H1 (cell line): ENCODE results near the gene SUPT20HL1. TPM values are rescaled to one million over a fixed set of nuclear protein-coding genes. Genes with fewer than 3 reads are reported as not detected.

ENCODE experiments used
- CTCF ChIA-PET: fragments of 300-600 bp; sonication (Branson Sonifier 250); formaldehyde crosslinking; loops from one replicate; lab custom pipeline; 2021; ENCODE audit not compliant: partially characterized antibody; lab: Charles Lee
- POLR2A ChIA-PET: fragments of 300-600 bp; sonication (Branson Sonifier 250); formaldehyde crosslinking; loops from one replicate; lab custom pipeline; 2021; ENCODE audit warnings: inconsistent platforms; ENCODE audit not compliant: partially characterized antibody; lab: Charles Lee
- DNase-seq, 2 experiments: peaks; one replicate each; pipeline versions ENCODE4 v3.0.0 to v3.0.0-alpha.2; 2010 to 2022; ENCODE audit warnings: low spot score in 2 of 2, low read depth in 1 of 2, mixed read lengths in 1 of 2
- FAIRE-seq: peaks from 2 replicates; lab custom pipeline; 2011; peaks lifted over from hg19 to GRCh38; lab: Jason Lieb, UNC
- H2AFZ ChIP-seq: 2 replicates; pipeline ENCODE4 v1.8.1; 2012; ENCODE audit warnings: low read length, inconsistent platforms
- H2AK5ac ChIP-seq: 2 replicates; pipeline ENCODE4 v1.6.1; 2013; ENCODE audit warnings: low read depth, low read length
- H2BK120ac ChIP-seq: replicated peaks from 2 replicates; pipeline ENCODE3; 2013; ENCODE audit warnings: low read depth, low read length, inconsistent platforms
- H2BK12ac ChIP-seq: 2 replicates; pipeline ENCODE4 v1.6.1; 2013; ENCODE audit warnings: low read depth, low read length
- H2BK15ac ChIP-seq: 2 replicates; pipeline ENCODE4 v1.6.1; 2013; ENCODE audit warnings: low read length
- H2BK20ac ChIP-seq: 2 replicates; pipeline ENCODE4 v1.6.1; 2013; ENCODE audit warnings: low read length
- H2BK5ac ChIP-seq: 2 replicates; pipeline ENCODE4 v1.6.1; 2013; ENCODE audit warnings: low read depth, low read length
- H3K14ac ChIP-seq: 2 replicates; pipeline ENCODE4 v1.6.1; 2013; ENCODE audit warnings: inconsistent platforms; ENCODE audit not compliant: insufficient read length
- H3K18ac ChIP-seq: 2 replicates; pipeline ENCODE4 v1.6.1; 2013; ENCODE audit warnings: low read length; ENCODE audit errors: extremely low read depth
- H3K23ac ChIP-seq: 2 replicates; pipeline ENCODE4 v1.6.1; 2013; ENCODE audit warnings: inconsistent platforms; ENCODE audit not compliant: insufficient read length
- H3K23me2 ChIP-seq: 2 replicates; pipeline ENCODE4 v1.6.1; 2013; ENCODE audit warnings: low read depth, low read length
- H3K27ac ChIP-seq: 2 replicates; pipeline ENCODE4 v1.6.1; 2011; ENCODE audit warnings: low read depth, low read length, inconsistent platforms
- H3K27me3 ChIP-seq, 4 experiments: replicated peaks in 1 of 4; 1 replicate in 1 of 4; 2 replicates in 3 of 4; pipeline versions ENCODE4 v1.6.1 to v1.8.1; 2011 to 2013; ENCODE audit warnings: low read length in 3 of 4, mild to moderate bottlenecking in 3 of 4, inconsistent platforms in 2 of 4, mixed read lengths in 2 of 4, moderate library complexity in 1 of 4; ENCODE audit not compliant: control insufficient read depth in 3 of 4, insufficient read depth in 3 of 4; ENCODE audit errors: extremely low read depth in 1 of 4
- H3K36me3 ChIP-seq, 4 experiments: 2 replicates each; pipeline versions ENCODE4 v1.6.1 to v1.8.1; 2011 to 2013; ENCODE audit warnings: mild to moderate bottlenecking in 4 of 4, low read length in 3 of 4, moderate library complexity in 2 of 4, control low read depth in 1 of 4, inconsistent platforms in 1 of 4; ENCODE audit not compliant: insufficient read depth in 4 of 4, control insufficient read depth in 2 of 4
- H3K4ac ChIP-seq: replicated peaks from 2 replicates; pipeline ENCODE3; 2013; ENCODE audit warnings: low read length, low read depth, mixed read lengths, inconsistent platforms; ENCODE audit not compliant: insufficient read length
- H3K4me1 ChIP-seq, 4 experiments: replicated peaks in 1 of 4; 1 replicate in 1 of 4; 2 replicates in 3 of 4; pipeline versions ENCODE4 v1.6.1 to v1.8.1; 2011 to 2013; ENCODE audit warnings: low read length in 3 of 4, inconsistent platforms in 2 of 4, mixed read lengths in 1 of 4; ENCODE audit not compliant: insufficient read depth in 4 of 4, control insufficient read depth in 3 of 4
- H3K4me2 ChIP-seq, 2 experiments: 2 replicates each; pipeline versions ENCODE4 v1.6.1 to v1.8.1; 2011 to 2013; ENCODE audit warnings: low read depth in 2 of 2, low read length in 2 of 2, control low read depth in 1 of 2, inconsistent platforms in 1 of 2, mild to moderate bottlenecking in 1 of 2; ENCODE audit not compliant: insufficient read depth in 1 of 2
- H3K4me3 ChIP-seq, 4 experiments: fragments of 200-600, 300-600 bp in 1 of 4; sonication (generic), shearing (Covaris generic), sonication (Bioruptor Twin) in 1 of 4; 2 replicates each; pipeline versions ENCODE4 v1.5.1 to v1.8.1; 2011 to 2016; ENCODE audit warnings: low read length in 4 of 4, low read depth in 3 of 4, control low read depth in 2 of 4, inconsistent platforms in 2 of 4, mild to moderate bottlenecking in 2 of 4, mixed read lengths in 1 of 4, moderate library complexity in 1 of 4; ENCODE audit not compliant: insufficient read depth in 2 of 4; ENCODE audit errors: extremely low read depth in 1 of 4
- H3K56ac ChIP-seq: replicated peaks from 2 replicates; pipeline ENCODE3; 2013; ENCODE audit warnings: low read depth, mild to moderate bottlenecking, mixed read lengths, low read length, inconsistent platforms; ENCODE audit not compliant: insufficient read length
- H3K79me1 ChIP-seq: 2 replicates; pipeline ENCODE4 v1.6.1; 2013; ENCODE audit warnings: low read depth, low read length, control low read depth
- H3K79me2 ChIP-seq, 2 experiments: 2 replicates each; pipeline versions ENCODE4 v1.6.1 to v1.8.1; 2012 to 2013; ENCODE audit warnings: low read length in 2 of 2, mild to moderate bottlenecking in 2 of 2, inconsistent platforms in 1 of 2; ENCODE audit not compliant: insufficient read depth in 2 of 2, control insufficient read depth in 1 of 2
- H3K9ac ChIP-seq, 4 experiments: replicated peaks in 1 of 4; 1 replicate in 1 of 4; 2 replicates in 3 of 4; pipeline versions ENCODE4 v1.6.1 to v1.8.1; 2011 to 2013; ENCODE audit warnings: low read depth in 3 of 4, low read length in 3 of 4, control low read depth in 2 of 4, mild to moderate bottlenecking in 2 of 4, moderate library complexity in 2 of 4, inconsistent platforms in 1 of 4; ENCODE audit errors: extremely low read depth in 1 of 4
- H3K9me3 ChIP-seq, 2 experiments: 2 replicates each; pipeline versions ENCODE4 v1.6.1 to v1.8.1; 2012 to 2013; ENCODE audit warnings: mild to moderate bottlenecking in 2 of 2, moderate library complexity in 2 of 2, control low read depth in 1 of 2, inconsistent platforms in 1 of 2, low read depth in 1 of 2, low read length in 1 of 2, mixed read lengths in 1 of 2; ENCODE audit not compliant: insufficient read depth in 2 of 2
- H4K20me1 ChIP-seq, 2 experiments: replicated peaks in 1 of 2; 2 replicates each; pipeline versions ENCODE3 to v1.8.1; 2011 to 2013; ENCODE audit warnings: inconsistent platforms in 2 of 2, low read length in 2 of 2, mild to moderate bottlenecking in 1 of 2; ENCODE audit not compliant: insufficient read depth in 2 of 2, control insufficient read depth in 1 of 2
- H4K5ac ChIP-seq: 2 replicates; pipeline ENCODE4 v1.6.1; 2013; ENCODE audit warnings: low read length, low read depth, mixed read lengths, inconsistent platforms; ENCODE audit not compliant: insufficient read length
- H4K8ac ChIP-seq: 2 replicates; pipeline ENCODE4 v1.8.0; 2013; ENCODE audit warnings: mild to moderate bottlenecking, moderate library complexity, low read length, inconsistent platforms; ENCODE audit not compliant: insufficient read depth; ENCODE audit errors: extremely low read depth
- H4K91ac ChIP-seq: replicated peaks from 2 replicates; pipeline ENCODE3; 2013; ENCODE audit warnings: low read length, mixed read lengths, inconsistent platforms; ENCODE audit not compliant: insufficient read length
- ATF3 ChIP-seq: IDR thresholded peaks from 2 replicates; pipeline ENCODE4 v1.6.1; 2011; ENCODE audit warnings: low read depth, mild to moderate bottlenecking, low read length; ENCODE audit not compliant: insufficient read depth
- RAD21 ChIP-seq, 2 experiments: IDR thresholded peaks in 1 of 2; conservative IDR thresholded peaks in 1 of 2; 2 replicates each; pipeline ENCODE4 v1.6.1; 2011; ENCODE audit warnings: low read depth in 2 of 2, low read length in 2 of 2, improper control_type of control experiment in 1 of 2, inconsistent platforms in 1 of 2, mild to moderate bottlenecking in 1 of 2, moderate library complexity in 1 of 2
- SIRT6 ChIP-seq: IDR thresholded peaks from one replicate; pipeline ENCODE4 v1.7.1; 2012; ENCODE audit warnings: low read length, inconsistent platforms
- SP4 ChIP-seq: IDR thresholded peaks from 2 replicates; pipeline ENCODE4 v1.6.1; 2012; ENCODE audit warnings: low read length, inconsistent platforms
- TAF1 ChIP-seq: IDR thresholded peaks from 2 replicates; pipeline ENCODE4 v1.6.1; 2011; ENCODE audit warnings: mild to moderate bottlenecking, low read depth, low read length
- TBP ChIP-seq: IDR thresholded peaks from 2 replicates; pipeline ENCODE4 v1.6.1; 2011; ENCODE audit warnings: low read depth, low read length, improper control_type of control experiment
- WGBS, 2 experiments: shearing (Covaris generic) in 1 of 2; methylation state at CpG; one replicate each; pipeline versions ENCODE4 v1.1.6 to v1.1.7; 2013 to 2015; ENCODE audit warnings: low lambda C conversion rate in 2 of 2, mixed read lengths in 2 of 2, inconsistent platforms in 1 of 2, low coverage in 1 of 2, missing lambda C conversion rate in 1 of 2; ENCODE audit not compliant: insufficient replicate concordance in 2 of 2, insufficient coverage in 1 of 2, insufficient read length in 1 of 2; ENCODE audit errors: extremely low coverage in 1 of 2, missing lambda C conversion rate in 1 of 2; 5-methylcytosine and 5-hydroxymethylcytosine counted together
- polyA plus RNA-seq, 7 experiments: library from polyadenylated mRNA; depleted of rRNA in 3 of 7; stranded (reverse) in 5 of 7; unstranded in 2 of 7; fragments of >200 nt in 5 of 7; fragments of 200-250 nt in 2 of 7; gene quantifications; 1 replicate in 5 of 7; 2 replicates in 1 of 7; 4 replicates in 1 of 7; pipeline versions ENCODE4 v1.2.1 to v1.2.3, GENCODE V29; 2011 to 2013; ENCODE audit warnings: missing spikeins in 2 of 7, mixed read lengths in 2 of 7
- total RNA-seq: library from RNA; stranded (reverse); fragmentation: NEBNext Ultra II Directional; extraction: Animal tissue kit (Norgen Biotek cat#: 25700); gene quantifications from 2 replicates; pipeline ENCODE4 v1.2.1, GENCODE V29; 2021

Gene SUPT20HL1
- total and polyA plus RNA-seq, 2 of the 8 experiments (the other 6 are each of a cell fraction or from before 2014, with no cell fraction given) = not detected

DNA sequence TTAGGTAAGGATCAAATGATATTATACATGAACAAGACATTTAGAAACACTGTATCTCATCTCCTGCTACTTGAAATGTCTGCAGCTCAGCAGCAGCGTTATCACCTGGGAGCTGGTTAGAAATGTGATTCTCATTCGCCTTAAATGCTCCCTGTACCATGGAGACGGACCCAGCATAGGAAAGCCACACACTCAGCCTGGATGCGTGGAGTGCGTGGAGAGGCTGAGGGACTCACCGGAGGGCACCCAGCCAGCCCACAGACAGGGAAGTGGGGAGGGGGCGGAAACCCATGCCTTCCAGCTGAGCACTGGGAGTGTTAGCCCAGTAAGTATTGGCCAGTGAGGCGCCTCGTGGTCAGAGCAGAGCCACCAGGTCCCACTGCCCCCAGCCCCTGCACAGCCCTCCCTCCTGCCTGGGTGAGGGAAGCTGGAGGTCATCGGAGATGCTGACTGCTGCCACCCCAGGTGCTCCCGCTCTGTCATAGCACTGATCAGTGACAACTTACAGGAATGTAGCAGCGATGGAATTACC, 15.2 kb downstream of the SUPT20HL1 start:
- Histone ChIP-seq H2AFZ (no peak overlapping the region), H2BK20ac (no peak overlapping the region), H2BK5ac (no peak overlapping the region; the same call in 1 of the 2 replicates), H2AK5ac (no peak overlapping the region), H3K23ac (no peak overlapping the region), H3K23me2 (peaks cover 5% of the 10 kb centered on the region; the same call in 1 of the 2 replicates), H4K8ac (peak overlapping the region; percentile 45), H3K9ac (no peak overlapping the region), H3K4ac (no peak overlapping the region), H3K79me2 (no peaks in the 10 kb centered on the region), H3K4me3 (no peak overlapping the region), H4K5ac (no peak overlapping the region), H3K14ac (no peak overlapping the region), H3K4me2 (0 out of 4 replicates have a peak overlapping the region, but pooled peaks of 1 of the 2 experiments have one; percentile 7), H3K79me1 (no peaks in the 10 kb centered on the region), H3K9me3 (no peaks in the 10 kb centered on the region), H3K36me3 (no peaks in the 10 kb centered on the region), H3K27me3 (peaks cover 0 to 7% (median 4%) of the 10 kb centered on the region in 4 experiments; a peak in 3 of 7 replicates), H2BK12ac (peak overlapping the region; percentile 35; the same call in 1 of the 2 replicates), H3K4me1 (peaks cover 7 to 31% (median 17%) of the 10 kb centered on the region in 4 experiments; a peak in 6 of 7 replicates), H3K27ac (no peak overlapping the region), H3K18ac (no peak overlapping the region; the same call in 1 of the 2 replicates), H2BK120ac (peak overlapping the region; percentile 90), H4K91ac (no peak overlapping the region), H2BK15ac (no peak overlapping the region), H3K56ac (no peak overlapping the region), H4K20me1 (no peaks in the 10 kb centered on the region)
- TF ChIP-seq SIRT6 = no peak
- TF ChIP-seq RAD21 (IDR thresholded peaks at IDR 0.05 in 1 of 2, conservative IDR thresholded peaks at IDR 0.05 in 1 of 2; ENCODE audit: low read depth in 2 of 2, low read length in 2 of 2) = no peak
- no peak for TF ChIP-seq ATF3
- TF ChIP-seq SP4 = no peak
- TF ChIP-seq TBP = no peak
- no peak for TF ChIP-seq TAF1
- POLR2A ChIA-PET = interaction anchor here (0.9 kb wide), 1 partner anchor 11 kb away, joined by 3 read pairs; no protein-coding TSS in a partner anchor
- no peak for DNase-seq
- FAIRE-seq = no peak
- WGBS, 2 experiments = 63% methylated on average over 9 of the region's 12 CpGs; no CpG with 5 or more reads in 1 of the 2 experiments
- CTCF ChIA-PET = interaction anchor here (0.7 kb wide), 2 partner anchors 79 to 117 kb away, joined by 3 to 4 read pairs; no protein-coding TSS in a partner anchor
